Adrenal gland (tissue), 12 donors: ENCODE results near the gene RAB10. TPM values are rescaled to one million over a fixed set of nuclear protein-coding genes. Genes with fewer than 3 reads are reported as not detected.

ENCODE experiments used
- DNase-seq, 7 donors: peaks; one replicate each; pipeline ENCODE4 v3.0.0-alpha.2; 2019 to 2020
- H3K27ac ChIP-seq, 5 donors: fragments of 200-600 bp; sonication (generic) in 4 of 5; 1 replicate in 3 of 5; 2 replicates in 2 of 5; pipeline versions ENCODE4 v1.5.1 to v1.8.0; 2016 to 2020; ENCODE audit warnings: mild to moderate bottlenecking in 1 of 5
- H3K27me3 ChIP-seq: fragments of 200-600 bp; 2 replicates; pipeline ENCODE4 v1.8.0; 2021
- H3K36me3 ChIP-seq, 2 donors: fragments of 200-600 bp; replicated peaks in 1 of 2; 1 replicate in 1 of 2; 2 replicates in 1 of 2; pipeline versions ENCODE4 v1.5.1 to v1.8.0; 2018 to 2022
- H3K4me1 ChIP-seq, 2 donors: fragments of 200-600 bp; replicated peaks in 1 of 2; 1 replicate in 1 of 2; 2 replicates in 1 of 2; pipeline versions ENCODE4 v1.5.1 to v1.8.0; 2018 to 2021
- H3K4me3 ChIP-seq, 4 donors: fragments of 200-600 bp; sonication (generic) in 3 of 4; one replicate each; pipeline ENCODE4 v1.5.1; 2016 to 2018
- H3K9me3 ChIP-seq, 3 donors: fragments of 200-600 bp; sonication (generic) in 1 of 3; replicated peaks in 1 of 3; 1 replicate in 2 of 3; 2 replicates in 1 of 3; pipeline versions ENCODE4 v1.5.1 to v1.8.0; 2016 to 2021
- POLR2A ChIP-seq, 2 donors: fragments of 450-650 bp; IDR thresholded peaks; one replicate each; pipeline ENCODE4 v1.6.1; 2017; ENCODE audit warnings: antibody characterized with exemption in 2 of 2, mild to moderate bottlenecking in 2 of 2, moderate library complexity in 1 of 2
- WGBS, 4 donors: extraction: QIAGEN DNeasy Blood & Tissue Kit in 2 of 4; methylation state at CpG; one replicate each; pipeline versions ENCODE4 v1.1.5 to v1.1.7; 2013 to 2017; 5-methylcytosine and 5-hydroxymethylcytosine counted together
- intact Hi-C, 2 donors: fragments of 100-400 bp; cut with DNase I; formaldehyde crosslinking; loops; one replicate each; pipeline versions ENCODE4 v1.14.1 to v1.15.0; 2022 to 2023
- polyA plus RNA-seq, 3 donors: library from polyadenylated mRNA; stranded (reverse); fragments of 200-250 nt in 2 of 3; fragments of 350-450 nt in 1 of 3; fragmentation: Illumina TruSeq in 1 of 3; extraction: RNeasy Lipid Tissue Mini Kit (QIAGEN cat#74804) in 1 of 3; gene quantifications; one replicate each; pipeline ENCODE4 v1.2.3, GENCODE V29; 2013 to 2014
- total RNA-seq, 9 donors: library from RNA; depleted of rRNA in 4 of 9; stranded (reverse); fragments of >200 nt in 4 of 9; fragments of 120-200 nt in 1 of 9; fragmentation: NEBNext Ultra II Directional in 1 of 9; extraction: Animal tissue kit (Norgen Biotek cat#: 25700) in 1 of 9; gene quantifications; one replicate each; pipeline versions ENCODE4 v1.1.0 to v1.2.4, GENCODE V29; 2013 to 2023
- TF ChIP-seq, protein P1 (sequence below), 6 experiments: fragments of 450-650 bp in 4 of 6; fragments of 200-600 bp in 2 of 6; sonication (generic) in 1 of 6; IDR thresholded peaks; 1 replicate in 5 of 6; 2 replicates in 1 of 6; pipeline versions ENCODE4 v1.5.1 to v1.8.0; 2016 to 2021; ENCODE audit warnings: antibody characterized with exemption in 6 of 6, mild to moderate bottlenecking in 2 of 6, moderate library complexity in 1 of 6
- donor health status: healthy with polysubstance abuse.
- donor health status: Bipolar disorder and iron deficiency.
- donor health status: DM: yes; HTN: yes; CAD: no.
- donor health status: DM: no; HTN: no; CAD: no.
- donor health status: DM: no; HTN: no; CAD: no.
- donor health status: DM: yes; HTN: yes; CAD: no.

Gene RAB10
- total and polyA plus RNA-seq, 12 donors, result 31.8 to 369 (median 153) TPM

DNA sequence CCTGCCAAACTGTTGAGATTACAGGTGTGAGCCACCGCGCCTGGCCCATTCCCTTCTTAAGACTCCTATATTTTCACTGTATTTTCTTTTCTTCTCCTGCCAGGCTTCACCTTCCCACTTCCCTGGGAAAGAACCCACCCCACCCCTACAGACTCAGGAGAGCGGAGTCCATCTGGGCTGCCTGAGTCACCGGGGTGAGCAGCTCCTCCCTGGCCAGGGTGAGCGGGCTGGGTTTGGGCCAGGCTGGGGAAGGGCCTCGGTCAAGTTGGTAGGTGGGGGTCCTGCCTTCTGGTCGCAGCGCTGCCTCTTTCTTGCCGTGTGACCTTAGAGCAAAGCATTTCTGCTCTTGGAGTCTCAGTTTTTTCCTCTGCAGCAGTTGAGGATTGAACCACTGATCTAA is 136.9 kb downstream of the RAB10 start:
- Histone ChIP-seq H3K9me3 (no peaks in the 10 kb centered on the region), H3K4me3 (no peak overlapping the region), H3K4me1 (peaks cover 5 to 7% of the 10 kb centered on the region in 2 donors), H3K27me3 (peaks cover 14% of the 10 kb centered on the region), H3K36me3 (no peaks in the 10 kb centered on the region), H3K27ac (no peak overlapping the region)
- WGBS, 4 donors, result 91 to 100% (median 93%) methylated on average over 5 to 9 of the region's 9 CpGs
- TF ChIP-seq, protein P1, sequence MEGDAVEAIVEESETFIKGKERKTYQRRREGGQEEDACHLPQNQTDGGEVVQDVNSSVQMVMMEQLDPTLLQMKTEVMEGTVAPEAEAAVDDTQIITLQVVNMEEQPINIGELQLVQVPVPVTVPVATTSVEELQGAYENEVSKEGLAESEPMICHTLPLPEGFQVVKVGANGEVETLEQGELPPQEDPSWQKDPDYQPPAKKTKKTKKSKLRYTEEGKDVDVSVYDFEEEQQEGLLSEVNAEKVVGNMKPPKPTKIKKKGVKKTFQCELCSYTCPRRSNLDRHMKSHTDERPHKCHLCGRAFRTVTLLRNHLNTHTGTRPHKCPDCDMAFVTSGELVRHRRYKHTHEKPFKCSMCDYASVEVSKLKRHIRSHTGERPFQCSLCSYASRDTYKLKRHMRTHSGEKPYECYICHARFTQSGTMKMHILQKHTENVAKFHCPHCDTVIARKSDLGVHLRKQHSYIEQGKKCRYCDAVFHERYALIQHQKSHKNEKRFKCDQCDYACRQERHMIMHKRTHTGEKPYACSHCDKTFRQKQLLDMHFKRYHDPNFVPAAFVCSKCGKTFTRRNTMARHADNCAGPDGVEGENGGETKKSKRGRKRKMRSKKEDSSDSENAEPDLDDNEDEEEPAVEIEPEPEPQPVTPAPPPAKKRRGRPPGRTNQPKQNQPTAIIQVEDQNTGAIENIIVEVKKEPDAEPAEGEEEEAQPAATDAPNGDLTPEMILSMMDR (IDR thresholded peaks at IDR 0.05), result no peak
- TF ChIP-seq POLR2A (IDR thresholded peaks at IDR 0.05), result no peak
- peak in 2 of 7 donors; percentile 18 to 34 for DNase-seq
- intact Hi-C loops, result no loop called here

DNA sequence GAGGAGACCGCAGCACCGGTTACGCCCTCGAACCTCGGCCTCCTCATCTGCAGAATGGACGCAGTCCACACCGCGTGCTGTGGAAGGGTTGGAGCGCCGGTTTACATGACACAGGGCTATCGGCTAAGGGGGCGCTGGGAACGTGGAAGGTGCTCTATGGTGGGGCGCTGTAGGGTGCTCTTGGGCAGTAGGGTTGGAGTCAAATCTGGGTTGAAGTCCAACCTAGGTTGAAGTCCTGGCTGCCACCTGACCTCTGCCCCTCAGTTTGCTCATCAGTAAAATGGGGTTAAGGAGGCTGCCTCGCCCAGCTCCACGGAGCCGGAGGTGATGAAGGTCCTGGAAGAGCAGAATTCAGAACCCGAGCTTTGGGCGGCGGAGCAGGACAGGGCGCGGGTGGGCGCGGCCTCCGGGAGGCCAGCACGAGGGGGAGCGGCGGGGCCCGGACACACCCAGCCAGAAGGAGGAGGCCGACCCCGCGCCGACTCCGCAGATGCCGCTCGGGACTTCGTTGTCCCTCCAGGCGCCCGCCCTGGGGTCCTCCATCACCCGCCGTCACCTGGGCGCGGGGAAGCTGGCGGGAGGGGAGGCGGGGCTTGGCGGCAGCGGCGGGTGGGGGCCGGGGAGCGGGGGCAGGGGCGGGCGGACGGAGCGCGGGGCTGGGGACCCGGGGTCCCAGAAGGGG is 138.4 kb downstream of the RAB10 start:
- H3K27ac ChIP-seq, result no peak overlapping the region
- H3K36me3 ChIP-seq, result no peaks in the 10 kb centered on the region
- H3K27me3 ChIP-seq, result peaks cover 14% of the 10 kb centered on the region
- peak in 1 of 7 donors; percentile 40 for DNase-seq
- H3K9me3 ChIP-seq, result no peaks in the 10 kb centered on the region
- WGBS, 4 donors, result 21 to 79% (median 45%) methylated on average over 14 to 53 of the region's 56 CpGs
- intact Hi-C loops, result no loop called here
- H3K4me3 ChIP-seq, result peak overlapping the region in 1 of 4 donors; percentile 59
- H3K4me1 ChIP-seq, result peaks cover 5 to 7% of the 10 kb centered on the region in 2 donors
- TF ChIP-seq POLR2A (IDR thresholded peaks at IDR 0.05), result no peak
- TF ChIP-seq, protein P1 (IDR thresholded peaks at IDR 0.05), result no peak

- intact Hi-C loops, result no loop called here
- no peaks in the 10 kb centered on the region for H3K36me3 ChIP-seq
- no peak within 1 kb of the TSS for H3K27ac ChIP-seq
- no peaks in the 10 kb centered on the region for H3K9me3 ChIP-seq
- H3K4me1 ChIP-seq, result peaks cover 5 to 7% of the 10 kb centered on the region in 2 donors
- peaks cover 14% of the 10 kb centered on the region for H3K27me3 ChIP-seq
- peak within 1 kb of the TSS in 2 of 4 donors; percentile 22 to 59 for H3K4me3 ChIP-seq
- peak in 2 of 7 donors; percentile 16 to 33 for DNase-seq
- WGBS, 4 donors, result 0 to 2% (median 1%) methylated on average over 2 to 91 of the region's 102 CpGs
- TF ChIP-seq, protein P1 (IDR thresholded peaks at IDR 0.05), result no peak
- TF ChIP-seq POLR2A (IDR thresholded peaks at IDR 0.05), result no peak
These were observed 139.2 kb downstream of the RAB10 start, which contains the start of gene GAREM2 for GRCh38 chr2:26172871-26173775. GAREM2 (plus strand) TSS chr2:26173088; CDS start chr2:26173221, 133 bp downstream.
